Stimulated activated CD4-positive, alpha-beta T cell treated with anti-CD3 and anti-CD28 coated beads, Interleukin-1b, Interleukin-23, amount 100 ng/mL, for 48 hours (primary cell): Measurements from ENCODE around the gene CNIH2.
"Not testable (repeated sequence)": the region's sequence is repeated elsewhere in the genome, so short reads cannot be mapped to it uniquely, and the experiment has no call there.

Experiments used
- DNase-seq: peaks from one replicate; pipeline ENCODE4 v3.0.0-alpha.2; 2020

The CNIH2 gene

DNA sequence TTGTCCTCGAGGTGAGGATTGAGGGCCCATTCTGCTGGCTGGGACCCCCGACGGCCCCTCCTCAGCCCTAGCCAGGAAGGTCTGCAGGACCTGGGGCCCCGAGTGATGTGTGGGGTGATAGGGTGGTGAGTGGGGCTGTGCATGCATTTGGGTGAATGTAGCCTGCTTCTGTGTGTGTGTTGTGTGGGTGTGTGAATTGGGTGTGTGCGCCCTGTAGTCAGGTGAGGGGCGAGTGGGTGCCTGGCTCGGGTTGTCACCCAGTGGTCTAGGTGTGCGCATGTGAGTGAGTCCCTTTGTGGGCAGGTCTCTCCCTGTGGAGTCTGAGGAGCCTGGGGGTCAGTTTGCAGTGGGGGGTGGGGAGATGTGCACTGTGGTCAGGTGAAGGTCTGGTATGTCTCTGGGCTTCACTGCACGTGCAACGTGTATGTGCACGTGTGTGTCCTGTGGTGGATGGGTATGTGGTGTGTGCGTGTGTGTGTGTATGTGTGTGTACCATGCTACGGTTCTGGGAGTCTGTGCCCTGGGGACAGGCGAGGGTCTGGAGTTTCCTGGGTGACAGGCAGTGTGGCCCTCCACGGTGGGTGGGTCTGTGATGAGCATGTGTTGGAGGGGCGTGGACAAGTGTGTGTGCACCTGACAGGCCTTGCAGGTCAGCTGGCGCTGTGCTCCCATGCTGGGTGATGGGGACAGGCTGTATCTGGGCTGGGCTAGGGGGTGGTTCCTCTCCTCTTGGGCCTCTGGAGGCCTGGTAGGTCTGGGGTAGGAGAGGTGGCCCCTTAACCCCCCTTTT, 14.8 kb downstream of the CNIH2 start:
- no peak for DNase-seq

DNA sequence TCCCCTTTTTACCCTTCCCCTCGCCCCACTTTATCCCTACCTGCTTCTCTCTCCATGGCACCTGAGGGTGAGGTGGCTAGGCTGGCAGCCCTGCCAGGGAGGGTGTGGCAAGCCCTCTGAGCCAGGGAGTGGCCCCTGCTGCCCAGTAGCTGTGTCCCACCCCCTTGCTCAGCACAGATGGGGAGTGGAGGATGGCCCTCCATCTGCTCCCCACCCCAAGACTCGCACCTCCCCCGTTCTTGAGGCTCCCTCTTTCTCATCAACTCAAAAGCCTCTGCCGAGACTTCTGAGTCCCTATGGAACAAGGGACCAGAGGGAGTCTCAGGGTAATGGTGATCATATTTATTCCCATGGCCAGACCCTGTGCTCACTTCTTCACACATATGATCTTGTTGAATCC, 15.4 kb downstream of the CNIH2 start:
- DNase-seq: no peak

- DNase-seq: no peak
Measured at GRCh38 chr11:66293777-66294625, 16.0 kb downstream of the CNIH2 start.

- DNase-seq: no peak
Measured at GRCh38 chr11:66294626-66295620, 16.9 kb downstream of the CNIH2 start.

- no peak for DNase-seq
Measured at GRCh38 chr11:66297610-66298009, 19.6 kb downstream of the CNIH2 start.

- DNase-seq: no peak
Measured at GRCh38 chr11:66299186-66299585, 21.2 kb downstream of the CNIH2 start.

- no peak for DNase-seq
Measured at GRCh38 chr11:66302656-66303055, 24.7 kb downstream of the CNIH2 start.

GRCh38 chr11:66309475-66309874, 31.5 kb downstream of the CNIH2 start:
- DNase-seq: no peak

DNA sequence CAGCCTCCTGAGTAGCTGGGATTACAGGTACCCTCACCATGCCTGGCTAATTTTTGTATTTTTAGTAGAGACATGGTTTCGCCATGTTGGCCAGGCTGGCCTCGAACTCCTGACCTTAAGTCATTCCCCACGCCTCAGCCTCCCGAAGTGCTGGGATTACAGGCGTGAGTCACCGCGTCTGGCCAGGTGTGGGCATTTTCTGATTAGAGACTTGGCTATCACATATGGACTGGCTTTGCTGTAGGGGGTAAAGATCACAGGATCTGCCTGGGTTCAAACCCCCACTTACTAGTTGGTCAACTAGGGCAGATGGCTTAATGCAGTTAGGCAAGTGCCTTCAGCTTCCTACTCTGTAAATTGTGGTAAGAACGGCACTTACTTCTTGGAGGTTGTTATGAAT, 32.3 kb downstream of the CNIH2 start:
- DNase-seq: no peak

GRCh38 chr11:66310803-66311440, 32.9 kb downstream of the CNIH2 start:
- not testable (repeated sequence) for DNase-seq

DNA sequence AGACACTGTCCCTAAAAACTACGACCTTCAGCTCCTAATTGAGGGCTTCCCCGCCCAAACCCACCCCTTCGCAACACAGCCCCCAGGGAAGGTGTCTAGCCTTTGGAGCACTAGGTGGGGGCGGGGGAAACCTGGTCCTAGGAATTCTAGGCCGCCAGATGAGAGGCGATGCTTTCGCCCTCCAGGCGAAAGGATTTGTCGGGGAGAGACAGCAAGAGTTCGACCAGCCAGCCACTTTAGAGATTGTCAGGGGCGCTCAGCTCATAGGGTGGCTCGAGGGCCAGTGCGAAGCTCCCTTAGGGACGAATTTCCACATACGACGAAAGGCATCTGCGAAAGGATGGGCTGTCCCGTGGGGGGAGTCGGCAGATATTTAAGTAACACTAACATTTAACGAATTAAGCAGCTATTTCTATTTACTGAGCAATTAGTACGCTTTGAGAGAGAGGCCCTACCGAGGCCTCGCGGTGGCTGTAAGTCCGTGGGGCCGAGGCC, 33.5 kb downstream of the CNIH2 start:
- no peak for DNase-seq

- DNase-seq: peak; percentile 97
Measured at GRCh38 chr11:66311965-66312548, 34.1 kb downstream of the CNIH2 start.

DNA sequence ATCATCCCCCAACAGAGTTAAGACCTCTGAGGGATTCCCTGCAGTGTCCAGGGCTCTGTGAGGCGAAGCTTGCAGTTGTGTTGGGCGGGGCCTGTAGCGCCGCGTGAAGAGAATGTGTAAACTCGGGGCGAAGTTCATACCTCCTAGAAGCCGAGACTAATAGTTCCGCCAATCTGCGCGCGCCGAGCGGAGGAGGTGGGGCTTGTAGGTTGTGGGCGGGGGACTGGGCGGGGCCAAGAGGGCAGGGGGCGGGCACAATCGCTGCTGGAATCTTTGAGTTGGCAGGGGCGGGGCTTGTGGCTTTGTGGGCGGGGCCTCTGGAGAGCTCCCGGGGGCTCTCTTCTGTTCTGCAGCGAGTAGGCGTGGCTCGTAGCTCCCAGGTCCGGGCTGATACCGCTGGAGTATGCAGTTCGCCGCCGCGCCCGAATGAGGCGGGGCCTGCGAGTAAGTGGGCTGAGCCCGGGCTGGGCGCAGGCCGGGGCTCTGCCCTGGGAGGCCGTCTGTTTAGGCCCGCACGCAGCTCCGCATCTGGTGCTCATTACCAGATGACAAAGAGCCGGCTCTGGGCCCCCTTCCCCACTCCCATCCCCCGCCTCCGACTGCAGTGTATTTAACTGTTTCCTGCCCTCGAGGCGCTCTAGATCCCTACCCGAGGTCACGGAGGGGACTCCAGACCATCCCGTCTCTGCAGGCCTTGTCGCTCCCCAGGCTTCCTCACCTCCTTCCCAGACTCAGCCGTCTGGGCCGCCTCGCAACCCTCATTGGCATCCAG, 34.8 kb downstream of the CNIH2 start:
- DNase-seq: peak; percentile 97

DNA sequence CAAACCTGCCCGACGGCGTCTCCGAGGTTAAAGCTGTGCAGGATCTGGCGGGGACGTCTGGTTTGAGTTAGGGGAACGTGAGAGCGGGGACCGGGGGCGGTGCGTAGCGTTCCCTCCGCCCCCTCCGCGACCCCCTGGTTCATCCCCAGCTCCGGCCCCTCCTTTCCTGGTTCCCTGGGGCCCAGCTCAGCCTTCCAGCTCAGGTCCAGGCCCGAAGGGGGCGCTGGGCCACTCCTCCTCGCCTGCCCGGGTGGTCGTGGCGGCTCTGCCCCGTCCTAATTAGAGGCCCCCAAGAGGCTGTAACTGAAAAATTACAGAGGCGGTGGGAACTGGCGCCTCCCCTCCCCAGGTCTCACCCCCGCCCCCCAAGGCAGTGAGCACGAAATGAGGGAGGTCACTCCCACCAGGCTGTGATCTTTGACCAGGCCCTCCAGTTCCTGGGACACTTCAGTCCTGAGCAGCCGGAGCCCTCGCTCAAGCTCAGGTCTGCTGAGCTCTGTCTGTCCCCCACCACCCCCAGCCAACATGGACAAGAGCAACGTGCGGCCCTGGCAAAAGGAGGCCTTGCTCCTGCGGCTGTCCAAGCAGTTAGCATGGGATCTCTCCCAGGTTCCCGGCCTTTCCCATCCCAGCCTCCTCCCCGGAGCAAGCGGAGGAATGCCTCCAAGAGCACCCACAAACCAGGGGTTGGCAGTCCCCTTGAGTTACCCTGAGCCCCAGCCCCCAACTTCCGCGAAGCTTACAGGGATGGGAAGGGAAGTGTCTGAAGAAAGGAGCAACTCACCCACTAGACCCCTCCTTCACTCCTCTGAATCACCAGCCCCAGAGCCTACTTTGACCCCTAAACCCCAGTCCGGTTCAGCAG, 35.6 kb downstream of the CNIH2 start:
- DNase-seq: no peak

DNA sequence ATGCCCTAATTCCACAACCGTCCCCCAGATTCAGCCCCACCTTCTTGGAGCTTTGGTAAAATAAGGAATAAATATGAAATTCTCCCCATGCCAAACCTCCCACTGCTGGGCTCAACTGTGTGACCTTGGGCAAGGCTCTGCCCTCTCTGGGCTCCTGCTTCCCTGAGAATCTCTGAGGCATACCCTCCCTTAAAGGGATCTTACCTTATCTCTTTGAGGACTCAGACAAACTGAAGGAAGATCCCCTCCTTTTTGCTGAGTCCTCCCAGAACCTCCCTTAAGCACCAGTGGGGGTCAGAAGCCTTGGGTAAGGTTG, 36.2 kb downstream of the CNIH2 start:
- no peak for DNase-seq

DNA sequence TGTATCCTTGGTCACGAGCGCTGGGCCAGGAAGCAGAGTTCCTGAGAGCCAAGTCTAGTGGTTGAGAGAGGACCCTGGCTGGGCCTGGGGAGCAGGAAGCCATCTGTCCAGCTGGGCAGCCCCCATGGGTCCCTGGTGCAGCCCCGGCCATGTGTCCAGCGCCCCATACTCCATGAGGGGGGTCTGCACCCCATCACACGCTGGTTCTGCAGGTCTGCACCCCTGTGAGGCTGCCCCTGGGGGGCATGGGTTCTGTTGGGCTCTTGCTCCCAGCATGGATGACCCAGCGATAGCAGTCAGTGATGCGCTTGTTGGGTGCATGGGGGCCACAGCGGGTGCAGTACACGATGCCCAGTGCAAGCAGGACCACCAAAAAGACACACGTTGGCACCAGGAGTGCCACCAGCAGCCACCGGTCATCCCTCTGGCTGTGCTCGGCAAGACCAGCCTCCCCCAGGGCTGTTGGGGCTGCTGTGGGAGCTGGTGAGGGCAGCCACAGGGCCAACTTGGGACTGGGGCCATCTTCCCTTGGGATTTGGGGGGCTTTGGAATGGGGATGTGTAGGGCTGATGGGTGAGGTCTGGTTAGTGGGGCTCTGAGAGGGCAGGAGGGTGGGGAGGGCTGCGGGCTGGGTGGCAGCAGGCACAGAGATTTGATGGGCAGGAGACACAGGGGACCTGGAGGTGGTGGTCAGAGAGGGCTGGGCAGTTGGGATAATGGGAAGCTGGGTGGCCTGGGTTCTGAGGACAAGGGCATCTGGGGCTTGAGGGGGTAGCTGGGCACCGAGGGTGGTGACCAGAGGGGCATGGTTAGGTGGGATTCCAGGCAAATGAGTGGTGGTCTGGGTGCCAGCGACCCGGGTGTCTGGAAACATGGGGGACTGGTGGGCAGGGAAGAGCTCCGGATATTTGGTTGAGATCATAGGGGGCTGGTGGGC, 36.9 kb downstream of the CNIH2 start:
- DNase-seq: no peak

DNA sequence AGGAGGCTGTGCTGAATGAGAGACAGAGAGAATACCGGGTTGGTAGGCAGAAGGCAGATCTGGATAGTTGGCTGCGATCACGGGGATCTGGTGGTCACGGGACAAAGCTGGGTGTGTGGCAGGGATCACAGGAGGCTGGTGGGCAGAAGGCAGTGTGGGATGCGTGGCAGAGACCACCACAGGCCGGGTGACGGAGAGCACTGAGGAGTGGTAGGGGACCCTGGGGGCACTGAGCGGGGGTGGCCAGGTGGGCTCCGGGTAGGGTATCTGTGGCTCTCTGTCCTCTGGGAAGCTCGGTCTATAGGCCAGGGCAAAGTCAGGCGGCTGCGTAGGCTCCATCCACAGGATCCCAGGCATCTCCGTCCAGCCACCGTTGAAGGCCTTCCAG, 37.5 kb downstream of the CNIH2 start:
- DNase-seq: no peak

DNA sequence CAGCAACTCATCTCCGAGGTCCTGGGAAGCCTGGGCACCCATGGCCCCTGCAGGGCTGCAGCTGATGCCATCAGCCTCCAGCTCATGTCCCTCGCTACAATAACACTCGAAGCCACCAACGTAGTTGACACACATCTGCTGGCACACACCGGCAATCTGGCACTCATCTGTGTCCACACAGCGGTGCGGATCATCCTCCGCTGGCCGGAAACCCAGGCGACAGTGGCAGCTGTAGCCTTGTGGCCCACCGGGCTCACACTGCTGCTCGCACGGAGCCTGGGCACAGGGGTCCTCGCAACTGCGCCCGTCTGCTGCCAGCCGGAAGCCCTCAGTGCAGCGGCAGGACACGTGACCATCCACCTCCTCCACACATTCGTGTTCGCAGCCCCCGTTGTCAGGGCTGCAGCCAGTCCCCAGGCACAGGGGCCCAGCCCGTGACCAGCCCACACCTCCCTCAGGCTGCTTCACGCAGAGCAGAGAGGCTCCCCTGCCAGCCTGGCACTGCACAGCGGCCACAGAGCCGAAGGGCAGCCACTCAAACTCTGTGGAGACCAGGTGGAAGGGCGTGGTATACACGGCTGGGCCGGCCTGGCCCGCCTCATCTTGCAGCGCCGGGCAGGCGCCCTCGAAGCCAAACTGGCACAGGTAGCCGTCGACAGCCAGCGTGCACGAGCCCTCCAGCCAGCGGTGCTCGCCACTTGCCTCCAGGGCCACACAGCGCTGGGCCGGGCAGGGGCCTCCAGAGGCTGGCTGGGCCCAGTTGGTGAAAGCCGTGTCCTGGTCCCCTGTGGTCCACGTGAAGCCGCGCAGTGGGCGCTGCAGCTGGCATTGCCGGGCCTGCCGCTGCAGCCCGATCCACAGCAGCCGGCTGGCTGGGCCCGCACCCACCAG, 38.2 kb downstream of the CNIH2 start:
- no peak for DNase-seq
